ENCODE data around the gene PBX1.

DNA sequence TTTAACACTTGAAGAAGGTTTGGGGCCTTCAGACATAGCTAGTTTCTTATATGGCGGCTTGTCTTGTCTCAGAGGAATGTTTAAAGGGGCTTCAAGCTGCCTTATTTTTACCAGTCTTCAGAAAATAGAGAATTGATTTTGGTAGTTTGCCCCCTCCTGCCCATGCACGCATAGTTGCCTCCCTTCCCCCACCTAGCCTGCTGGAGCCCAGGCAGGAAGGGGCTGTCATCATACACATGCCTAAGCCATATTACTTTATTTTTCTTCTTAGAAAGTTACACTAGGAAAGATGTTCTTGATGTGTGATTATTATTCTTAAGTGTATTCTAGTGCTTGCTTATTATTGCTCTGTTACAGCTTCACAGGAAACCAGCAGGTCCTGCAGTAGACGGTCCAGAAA is 18.3 kb downstream of the PBX1 start:
- TF ChIP-seq, protein P1, sequence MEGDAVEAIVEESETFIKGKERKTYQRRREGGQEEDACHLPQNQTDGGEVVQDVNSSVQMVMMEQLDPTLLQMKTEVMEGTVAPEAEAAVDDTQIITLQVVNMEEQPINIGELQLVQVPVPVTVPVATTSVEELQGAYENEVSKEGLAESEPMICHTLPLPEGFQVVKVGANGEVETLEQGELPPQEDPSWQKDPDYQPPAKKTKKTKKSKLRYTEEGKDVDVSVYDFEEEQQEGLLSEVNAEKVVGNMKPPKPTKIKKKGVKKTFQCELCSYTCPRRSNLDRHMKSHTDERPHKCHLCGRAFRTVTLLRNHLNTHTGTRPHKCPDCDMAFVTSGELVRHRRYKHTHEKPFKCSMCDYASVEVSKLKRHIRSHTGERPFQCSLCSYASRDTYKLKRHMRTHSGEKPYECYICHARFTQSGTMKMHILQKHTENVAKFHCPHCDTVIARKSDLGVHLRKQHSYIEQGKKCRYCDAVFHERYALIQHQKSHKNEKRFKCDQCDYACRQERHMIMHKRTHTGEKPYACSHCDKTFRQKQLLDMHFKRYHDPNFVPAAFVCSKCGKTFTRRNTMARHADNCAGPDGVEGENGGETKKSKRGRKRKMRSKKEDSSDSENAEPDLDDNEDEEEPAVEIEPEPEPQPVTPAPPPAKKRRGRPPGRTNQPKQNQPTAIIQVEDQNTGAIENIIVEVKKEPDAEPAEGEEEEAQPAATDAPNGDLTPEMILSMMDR (optimal IDR thresholded peaks at IDR 0.05 in 1 of 3, IDR thresholded peaks at IDR 0.05 in 1 of 3, conservative IDR thresholded peaks at IDR 0.05 in 1 of 3; ENCODE audit: extremely low read depth in 1 of 3, insufficient read depth in 2 of 3, low read length in 3 of 3) = no peak
- no peak for TF ChIP-seq EZH2 (IDR thresholded peaks at IDR 0.05; ENCODE audit: low read length)
